B cell (primary cell): ENCODE results near the gene IL10RA. TPM values are rescaled to one million over a fixed set of nuclear protein-coding genes. Genes with fewer than 3 reads are reported as not detected.

ENCODE experiments used
- ATAC-seq: fragments of 200-7000 bp; cut with Tn5 transposase; one replicate; pipeline ENCODE4 v1.10.0; 2021; ENCODE audit warnings: low read depth, mild to moderate bottlenecking, moderate number of reproducible peaks, moderate library complexity
- CTCF ChIA-PET: fragments of 350-600 bp; sonication (Branson Sonifier 250); formaldehyde crosslinking; loops from one replicate; lab custom pipeline; 2021; ENCODE audit warnings: antibody characterized with exemption, inconsistent platforms; lab: Charles Lee
- POLR2A ChIA-PET: fragments of 350-600 bp; sonication (Branson Sonifier 250); formaldehyde crosslinking; loops from one replicate; lab custom pipeline; 2021; ENCODE audit warnings: antibody characterized with exemption; lab: Charles Lee
- DNase-seq: peaks from one replicate; pipeline ENCODE4 v3.0.0; 2013
- H2AFZ ChIP-seq: 2 replicates; pipeline ENCODE4 v1.6.1; 2012; ENCODE audit warnings: mild to moderate bottlenecking, low read depth, low read length; ENCODE audit not compliant: insufficient read depth, poor library complexity, severe bottlenecking
- H3K27ac ChIP-seq, 2 donors: 1 replicate in 1 of 2; 2 replicates in 1 of 2; pipeline ENCODE4 v1.5.1; 2012 to 2013; ENCODE audit warnings: low read length in 2 of 2, mild to moderate bottlenecking in 2 of 2, moderate library complexity in 1 of 2
- H3K27me3 ChIP-seq, 4 experiments: fragments of 200-600 bp in 1 of 4; sonication (generic) in 1 of 4; replicated peaks in 1 of 4; 1 replicate in 2 of 4; 2 replicates in 2 of 4; pipeline versions ENCODE4 v1.6.1 to v1.7.0; 2013 to 2016; ENCODE audit warnings: low read length in 3 of 4, mild to moderate bottlenecking in 2 of 4, mixed read lengths in 1 of 4, moderate library complexity in 1 of 4; ENCODE audit not compliant: insufficient read depth in 4 of 4, control insufficient read depth in 3 of 4; ENCODE audit errors: control extremely low read depth in 1 of 4
- H3K36me3 ChIP-seq, 2 experiments: replicated peaks in 1 of 2; 1 replicate in 1 of 2; 2 replicates in 1 of 2; pipeline versions ENCODE4 v1.6.1 to v1.7.1; 2013; ENCODE audit warnings: low read length in 1 of 2; ENCODE audit not compliant: insufficient read depth in 2 of 2, control insufficient read depth in 1 of 2; ENCODE audit errors: control extremely low read depth in 1 of 2, extremely low read depth in 1 of 2
- H3K4me1 ChIP-seq, 2 donors: fragments of 200-600 bp in 1 of 2; sonication (generic) in 1 of 2; 1 replicate in 1 of 2; 2 replicates in 1 of 2; pipeline versions ENCODE4 v1.5.1 to v1.6.1; 2013 to 2017; ENCODE audit warnings: low read length in 2 of 2; ENCODE audit not compliant: control insufficient read depth in 2 of 2, insufficient read depth in 2 of 2
- H3K4me2 ChIP-seq: replicated peaks from 2 replicates; pipeline ENCODE3; 2012; ENCODE audit warnings: mild to moderate bottlenecking, low read depth, low read length; ENCODE audit not compliant: poor library complexity, severe bottlenecking
- H3K4me3 ChIP-seq, 5 experiments: fragments of 200-600 bp in 1 of 5; sonication (generic) in 1 of 5; 1 replicate in 3 of 5; 2 replicates in 2 of 5; pipeline versions ENCODE4 v1.5.1 to v1.7.0; 2011 to 2016; ENCODE audit warnings: low read length in 4 of 5, mild to moderate bottlenecking in 4 of 5, low read depth in 2 of 5, control low read depth in 1 of 5, moderate library complexity in 1 of 5; ENCODE audit not compliant: insufficient read depth in 1 of 5; ENCODE audit errors: control extremely low read depth in 1 of 5, extremely low read depth in 1 of 5
- H3K79me2 ChIP-seq: fragments of 200-600 bp; sonication (generic); one replicate; pipeline ENCODE4 v1.6.0; 2016; ENCODE audit warnings: low read length; ENCODE audit not compliant: control insufficient read depth, insufficient read depth
- H3K9ac ChIP-seq: fragments of 200-600 bp; sonication (generic); 2 replicates; pipeline ENCODE4 v1.6.1; 2017; ENCODE audit warnings: mild to moderate bottlenecking, low read length, moderate library complexity
- H3K9me3 ChIP-seq, 3 donors: one replicate each; pipeline versions ENCODE4 v1.6.1 to v1.7.1; 2013; ENCODE audit warnings: low read length in 2 of 3; ENCODE audit not compliant: control insufficient read depth in 2 of 3, insufficient read depth in 1 of 3; ENCODE audit errors: control extremely low read depth in 1 of 3
- H4K20me1 ChIP-seq: 2 replicates; pipeline ENCODE4 v1.6.0; 2012; ENCODE audit warnings: mild to moderate bottlenecking, low read length; ENCODE audit not compliant: insufficient read depth, control insufficient read depth, poor library complexity, severe bottlenecking
- H3K27ac Mint-ChIP-seq: one replicate; pipeline ENCODE4 v1.8.0; 2021; ENCODE audit warnings: mixed read lengths
- H3K27me3 Mint-ChIP-seq: one replicate; pipeline ENCODE4 v1.8.0; 2021; ENCODE audit warnings: mixed read lengths
- H3K4me1 Mint-ChIP-seq: one replicate; pipeline ENCODE4 v1.8.0; 2021; ENCODE audit warnings: mixed read lengths
- H3K4me3 Mint-ChIP-seq: one replicate; pipeline ENCODE4 v1.8.0; 2021; ENCODE audit warnings: mixed read lengths
- H3K9me3 Mint-ChIP-seq: one replicate; pipeline ENCODE4 v1.8.0; 2022; ENCODE audit warnings: mixed read lengths; ENCODE audit not compliant: insufficient read depth
- EZH2 ChIP-seq: IDR thresholded peaks from 2 replicates; pipeline ENCODE4 v1.6.1; 2012; ENCODE audit warnings: borderline replicate concordance, low read depth, mild to moderate bottlenecking, moderate library complexity, low read length; ENCODE audit not compliant: insufficient read depth, poor library complexity, severe bottlenecking
- WGBS: methylation state at CpG from one replicate; pipeline ENCODE4 v1.1.5; 2013; ENCODE audit warnings: missing lambda C conversion rate; ENCODE audit not compliant: insufficient coverage; 5-methylcytosine and 5-hydroxymethylcytosine counted together
- intact Hi-C: fragments of 100-400 bp; cut with micrococcal nuclease; formaldehyde crosslinking; loops from one replicate; pipeline ENCODE4 v1.10.0; 2022
- polyA plus RNA-seq: library from polyadenylated mRNA; depleted of rRNA; stranded (reverse); fragments of >200 nt; gene quantifications from 2 replicates; pipeline ENCODE4 v1.2.3, GENCODE V29; 2012
- total RNA-seq, 2 donors: library from RNA; stranded (reverse); fragments of 120-200 nt in 1 of 2; gene quantifications; 1 replicate in 1 of 2; 2 replicates in 1 of 2; pipeline versions ENCODE4 v1.2.3 to v1.2.4, GENCODE V29; 2013 to 2022
- TF ChIP-seq, protein P1 (sequence below): fragments of 200-600 bp; IDR thresholded peaks from one replicate; pipeline ENCODE4 v1.8.0; 2022; ENCODE audit warnings: antibody characterized with exemption, mild to moderate bottlenecking

IL10RA gene
- total and polyA plus RNA-seq, 2 donors (not counting 1 experiment from before 2014, with no cell fraction given): 73.3 to 417 TPM

DNA sequence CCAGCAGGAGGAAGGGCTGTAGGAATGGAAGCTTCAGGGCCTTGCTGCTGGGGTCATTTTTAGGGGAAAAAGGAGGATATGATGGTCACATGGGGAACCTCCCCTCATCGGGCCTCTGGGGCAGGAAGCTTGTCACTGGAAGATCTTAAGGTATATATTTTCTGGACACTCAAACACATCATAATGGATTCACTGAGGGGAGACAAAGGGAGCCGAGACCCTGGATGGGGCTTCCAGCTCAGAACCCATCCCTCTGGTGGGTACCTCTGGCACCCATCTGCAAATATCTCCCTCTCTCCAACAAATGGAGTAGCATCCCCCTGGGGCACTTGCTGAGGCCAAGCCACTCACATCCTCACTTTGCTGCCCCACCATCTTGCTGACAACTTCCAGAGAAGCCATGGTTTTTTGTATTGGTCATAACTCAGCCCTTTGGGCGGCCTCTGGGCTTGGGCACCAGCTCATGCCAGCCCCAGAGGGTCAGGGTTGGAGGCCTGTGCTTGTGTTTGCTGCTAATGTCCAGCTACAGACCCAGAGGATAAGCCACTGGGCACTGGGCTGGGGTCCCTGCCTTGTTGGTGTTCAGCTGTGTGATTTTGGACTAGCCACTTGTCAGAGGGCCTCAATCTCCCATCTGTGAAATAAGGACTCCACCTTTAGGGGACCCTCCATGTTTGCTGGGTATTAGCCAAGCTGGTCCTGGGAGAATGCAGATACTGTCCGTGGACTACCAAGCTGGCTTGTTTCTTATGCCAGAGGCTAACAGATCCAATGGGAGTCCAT, 14.1 kb downstream of the IL10RA start:
- peak overlapping the region in 1 of 2 donors; percentile 99 for H3K27ac ChIP-seq
- no peak overlapping the region for H3K4me3 Mint-ChIP-seq
- H3K27ac Mint-ChIP-seq: peak overlapping the region; percentile 78
- peaks cover 6 to 59% of the 10 kb centered on the region in 2 experiments for H3K36me3 ChIP-seq
- 95% methylated on average over 2 of the region's 4 CpGs for WGBS
- H3K9me3 ChIP-seq: peaks cover 0 to 4% (median 4%) of the 10 kb centered on the region in 3 donors
- DNase-seq: no peak
- no peak for TF ChIP-seq EZH2
- TF ChIP-seq, protein P1, sequence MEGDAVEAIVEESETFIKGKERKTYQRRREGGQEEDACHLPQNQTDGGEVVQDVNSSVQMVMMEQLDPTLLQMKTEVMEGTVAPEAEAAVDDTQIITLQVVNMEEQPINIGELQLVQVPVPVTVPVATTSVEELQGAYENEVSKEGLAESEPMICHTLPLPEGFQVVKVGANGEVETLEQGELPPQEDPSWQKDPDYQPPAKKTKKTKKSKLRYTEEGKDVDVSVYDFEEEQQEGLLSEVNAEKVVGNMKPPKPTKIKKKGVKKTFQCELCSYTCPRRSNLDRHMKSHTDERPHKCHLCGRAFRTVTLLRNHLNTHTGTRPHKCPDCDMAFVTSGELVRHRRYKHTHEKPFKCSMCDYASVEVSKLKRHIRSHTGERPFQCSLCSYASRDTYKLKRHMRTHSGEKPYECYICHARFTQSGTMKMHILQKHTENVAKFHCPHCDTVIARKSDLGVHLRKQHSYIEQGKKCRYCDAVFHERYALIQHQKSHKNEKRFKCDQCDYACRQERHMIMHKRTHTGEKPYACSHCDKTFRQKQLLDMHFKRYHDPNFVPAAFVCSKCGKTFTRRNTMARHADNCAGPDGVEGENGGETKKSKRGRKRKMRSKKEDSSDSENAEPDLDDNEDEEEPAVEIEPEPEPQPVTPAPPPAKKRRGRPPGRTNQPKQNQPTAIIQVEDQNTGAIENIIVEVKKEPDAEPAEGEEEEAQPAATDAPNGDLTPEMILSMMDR: no peak
- peaks cover 41 to 51% of the 10 kb centered on the region in 2 donors for H3K4me1 ChIP-seq
- ATAC-seq: no peak
- no peaks in the 10 kb centered on the region for H3K27me3 Mint-ChIP-seq
- H3K4me2 ChIP-seq: no peak overlapping the region
- POLR2A ChIA-PET: interaction anchor here (1.0 to 21.8 kb wide), 9 partner anchors 4 to 53 kb away, joined by 3 to 346 read pairs (median 4); partner anchors contain the start of gene IL10RA
- no peak overlapping the region for H2AFZ ChIP-seq
- CTCF ChIA-PET: interaction anchor here (1.3 to 12.1 kb wide), 7 partner anchors 11 to 157 kb away, joined by 4 to 134 read pairs (median 16); partner anchors contain the start of gene IL10RA
- H3K4me1 Mint-ChIP-seq: peaks cover 71% of the 10 kb centered on the region
- peaks cover 2% of the 10 kb centered on the region for H3K9me3 Mint-ChIP-seq
- H3K27me3 ChIP-seq: no peaks in the 10 kb centered on the region
- peaks cover 10% of the 10 kb centered on the region for H3K79me2 ChIP-seq
- H3K4me3 ChIP-seq: no peak overlapping the region
- H3K9ac ChIP-seq: no peak overlapping the region
- no peaks in the 10 kb centered on the region for H4K20me1 ChIP-seq
- intact Hi-C loops: no loop called here

DNA sequence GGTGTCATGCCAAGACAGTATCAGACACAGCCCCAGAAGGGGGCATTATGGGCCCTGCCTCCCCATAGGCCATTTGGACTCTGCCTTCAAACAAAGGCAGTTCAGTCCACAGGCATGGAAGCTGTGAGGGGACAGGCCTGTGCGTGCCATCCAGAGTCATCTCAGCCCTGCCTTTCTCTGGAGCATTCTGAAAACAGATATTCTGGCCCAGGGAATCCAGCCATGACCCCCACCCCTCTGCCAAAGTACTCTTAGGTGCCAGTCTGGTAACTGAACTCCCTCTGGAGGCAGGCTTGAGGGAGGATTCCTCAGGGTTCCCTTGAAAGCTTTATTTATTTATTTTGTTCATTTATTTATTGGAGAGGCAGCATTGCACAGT, 14.6 kb downstream of the IL10RA start:
- H3K27ac Mint-ChIP-seq: peak overlapping the region; percentile 32
- no peak overlapping the region for H3K4me3 Mint-ChIP-seq
- POLR2A ChIA-PET: interaction anchor here (1.1 to 21.8 kb wide), 7 partner anchors 3 to 54 kb away, joined by 3 to 346 read pairs (median 12); partner anchors contain the start of gene IL10RA

More for the DNA sequence above, 14.6 kb downstream of the IL10RA start:
- Histone ChIP-seq H3K4me2 (no peak overlapping the region), H3K36me3 (peaks cover 6 to 53% of the 10 kb centered on the region in 2 experiments), H3K9ac (no peak overlapping the region), H3K4me3 (no peak overlapping the region), H2AFZ (no peak overlapping the region), H3K27me3 (no peaks in the 10 kb centered on the region), H3K27ac (peak overlapping the region in 1 of 2 donors; percentile 99), H3K9me3 (peaks cover 0 to 4% (median 4%) of the 10 kb centered on the region in 3 donors), H3K79me2 (peaks cover 10% of the 10 kb centered on the region), H3K4me1 (peaks cover 47 to 56% of the 10 kb centered on the region in 2 donors), H4K20me1 (no peaks in the 10 kb centered on the region)
- TF ChIP-seq, protein P1: no peak
- TF ChIP-seq EZH2: no peak
- H3K4me1 Mint-ChIP-seq: peaks cover 77% of the 10 kb centered on the region
- intact Hi-C loops: no loop called here
- peaks cover 2% of the 10 kb centered on the region for H3K9me3 Mint-ChIP-seq
- DNase-seq: no peak
- WGBS: 100% methylated on average over 1 of the region's 1 CpG
- no peaks in the 10 kb centered on the region for H3K27me3 Mint-ChIP-seq
- CTCF ChIA-PET: interaction anchor here (1.2 to 12.1 kb wide), 7 partner anchors 11 to 156 kb away, joined by 3 to 134 read pairs (median 19); partner anchors contain the start of gene IL10RA
- ATAC-seq: no peak
